Measurements from ENCODE around the gene KRT4. TPM values are rescaled to one million over a fixed set of nuclear protein-coding genes. Genes with fewer than 3 reads are reported as not detected.

Gene KRT4
- total and polyA plus RNA-seq, 2 experiments from 2014 or later, result not detected

DNA sequence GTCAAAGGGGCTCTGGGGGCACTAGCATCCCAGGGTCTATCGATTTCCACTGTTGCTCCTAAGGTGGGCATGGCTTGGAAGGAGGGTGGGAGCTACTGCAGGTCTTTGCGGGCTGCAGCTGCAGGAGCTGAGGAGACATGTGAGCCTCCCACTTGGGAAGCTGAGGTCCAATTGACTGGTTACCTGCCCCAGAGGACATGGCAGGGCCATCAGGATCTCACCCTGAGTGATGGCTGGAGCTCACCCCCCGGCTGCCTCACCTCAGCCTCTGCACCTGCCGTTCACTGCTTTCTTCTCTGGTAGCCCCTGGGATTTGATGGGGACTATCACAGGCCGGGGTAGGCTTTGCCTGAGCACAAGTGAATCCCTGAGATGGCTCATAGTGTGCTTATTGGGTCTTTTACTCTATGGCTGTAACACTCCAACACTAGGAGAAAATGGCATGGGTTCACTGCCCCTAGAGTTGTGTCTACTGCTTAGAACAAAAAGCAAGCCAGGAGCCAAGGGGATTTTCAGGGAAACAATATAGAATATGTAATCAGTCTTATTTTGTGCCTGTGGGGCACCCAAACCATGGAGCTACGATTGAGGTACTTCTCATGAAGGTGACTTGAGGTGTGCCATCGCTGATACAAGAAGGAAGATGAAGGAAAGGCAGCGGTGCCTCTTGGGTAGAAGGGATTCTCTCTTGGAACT is 3.2 kb upstream of the KRT4 start:
- no peaks in the 10 kb centered on the region for H3K4me1 Mint-ChIP-seq
- no peak for ATAC-seq
- no peak overlapping the region for H3K4me3 Mint-ChIP-seq
- Histone ChIP-seq H3K4me3 (no peak overlapping the region), H3K36me3 (ENCODE audit: insufficient read depth) (no peaks in the 10 kb centered on the region), H3F3A (replicated peaks; ENCODE audit: low read depth) (no peaks in the 10 kb centered on the region), H4K20me1 (replicated peaks; ENCODE audit: insufficient read depth) (no peaks in the 10 kb centered on the region), H2AFZ (no peak overlapping the region), H3K27ac (ENCODE audit: low read depth) (no peak overlapping the region), H3K4me2 (no peak overlapping the region), H3K27me3 (ENCODE audit: insufficient read depth) (no peaks in the 10 kb centered on the region), H3K9me2 (ENCODE audit: insufficient read depth) (no peaks in the 10 kb centered on the region), H3K4me1 (ENCODE audit: insufficient read depth) (no peaks in the 10 kb centered on the region), H3K79me2 (replicated peaks; ENCODE audit: insufficient read depth) (no peaks in the 10 kb centered on the region)
- H3K36me3 Mint-ChIP-seq (ENCODE audit: low read depth), result no peaks in the 10 kb centered on the region
- TF ChIP-seq POLR2AphosphoS5 (IDR thresholded peaks at IDR 0.05; ENCODE audit: low read depth), result no peak
- TF ChIP-seq JUNB (IDR thresholded peaks at IDR 0.05; ENCODE audit: unreplicated experiment), result no peak
- TF ChIP-seq REST (IDR thresholded peaks at IDR 0.05; ENCODE audit: unreplicated experiment), result no peak
- no peak for TF ChIP-seq NANOG (IDR thresholded peaks at IDR 0.05; ENCODE audit: borderline replicate concordance)
- TF ChIP-seq ZNF114 (CRISPR knock-in tag; IDR thresholded peaks at IDR 0.05), result no peak
- no peak for TF ChIP-seq CTCF (conservative IDR thresholded peaks at IDR 0.05; ENCODE audit: low read depth in 2 of 2)
- no peak for TF ChIP-seq ZNF462 (CRISPR knock-in tag; IDR thresholded peaks at IDR 0.05)
- no peak for TF ChIP-seq STAT1 (IDR thresholded peaks at IDR 0.05; ENCODE audit: unreplicated experiment)
- no peak for TF ChIP-seq CREB1 (CRISPR knock-in tag; IDR thresholded peaks at IDR 0.05; ENCODE audit: low read depth)
- TF ChIP-seq ETS1 (IDR thresholded peaks at IDR 0.05), result no peak
- TF ChIP-seq EZH2 (IDR thresholded peaks at IDR 0.05; ENCODE audit: low read depth, unreplicated experiment), result no peak
- TF ChIP-seq ZNF331 (CRISPR knock-in tag; IDR thresholded peaks at IDR 0.05; ENCODE audit: low read depth), result no peak
- peaks cover 4% of the 10 kb centered on the region for H3K27me3 Mint-ChIP-seq (ENCODE audit: insufficient read depth, low read depth, poor library complexity)
- no peaks in the 10 kb centered on the region for H3K9me3 Mint-ChIP-seq
- no peak overlapping the region for H3K27ac Mint-ChIP-seq
- no peak for DNase-seq (ENCODE audit: low spot score)
